Loucy (cell line): ENCODE data around the gene TEX261.

Experiments
- H2AFZ ChIP-seq: fragments of 200-600 bp; sonication (generic); 2 replicates; pipeline ENCODE4 v1.6.0; 2016; ENCODE audit warnings: antibody characterized with exemption, mild to moderate bottlenecking, low read length, moderate library complexity
- H3F3A ChIP-seq: fragments of 200-600 bp; 2 replicates; pipeline ENCODE4 v1.6.0; 2016; ENCODE audit warnings: antibody characterized with exemption, low read depth, mild to moderate bottlenecking
- H3K27me3 ChIP-seq: fragments of 200-600 bp; sonication (generic); 2 replicates; pipeline ENCODE4 v1.6.1; 2014; ENCODE audit warnings: low read length, mild to moderate bottlenecking; ENCODE audit not compliant: insufficient read depth, poor library complexity, severe bottlenecking
- H3K36me3 ChIP-seq: fragments of 200-600 bp; sonication (generic); 2 replicates; pipeline ENCODE4 v1.6.1; 2016; ENCODE audit warnings: low read length; ENCODE audit not compliant: insufficient read depth
- H3K4me1 ChIP-seq: fragments of 200-600 bp; sonication (generic); 2 replicates; pipeline ENCODE4 v1.5.1; 2014; ENCODE audit warnings: low read length, mild to moderate bottlenecking; ENCODE audit not compliant: insufficient read depth, poor library complexity, severe bottlenecking
- H3K4me2 ChIP-seq: fragments of 200-600 bp; sonication (generic); 2 replicates; pipeline ENCODE4 v1.6.0; 2014; ENCODE audit warnings: antibody characterized with exemption, low read length, low read depth, mild to moderate bottlenecking; ENCODE audit not compliant: poor library complexity, severe bottlenecking
- H3K4me3 ChIP-seq: fragments of 200-600 bp; sonication (generic); 2 replicates; pipeline ENCODE4 v1.5.1; 2014; ENCODE audit warnings: low read length, mild to moderate bottlenecking, mixed read lengths; ENCODE audit not compliant: poor library complexity, severe bottlenecking
- H3K79me2 ChIP-seq: fragments of 200-600 bp; sonication (generic); 2 replicates; pipeline ENCODE4 v1.6.1; 2014; ENCODE audit warnings: low read length; ENCODE audit not compliant: insufficient read depth
- H3K9ac ChIP-seq: fragments of 200-600 bp; sonication (generic); 2 replicates; pipeline ENCODE4 v1.6.0; 2014; ENCODE audit warnings: mild to moderate bottlenecking, low read depth, low read length, moderate library complexity; ENCODE audit not compliant: poor library complexity, severe bottlenecking
- H3K9me2 ChIP-seq: fragments of 200-600 bp; sonication (generic); replicated peaks from 2 replicates; pipeline ENCODE4 v1.6.1; 2016; ENCODE audit warnings: low read depth, low read length, mixed read lengths
- H3K9me3 ChIP-seq: fragments of 200-600 bp; sonication (generic); 2 replicates; pipeline ENCODE4 v1.6.1; 2014; ENCODE audit warnings: mild to moderate bottlenecking, antibody characterized with exemption, low read length, low read depth; ENCODE audit not compliant: insufficient read depth
- H4K20me1 ChIP-seq: fragments of 200-600 bp; sonication (generic); 2 replicates; pipeline ENCODE4 v1.6.0; 2014; ENCODE audit warnings: antibody characterized with exemption, low read length, mild to moderate bottlenecking; ENCODE audit not compliant: insufficient read depth, poor library complexity, severe bottlenecking
- CTCF ChIP-seq: fragments of 200-600 bp; sonication (generic); conservative IDR thresholded peaks from 2 replicates; pipeline ENCODE4 v1.5.1; 2014; ENCODE audit warnings: mild to moderate bottlenecking, antibody characterized with exemption, low read length
- EZH2phosphoT487 ChIP-seq: fragments of 200-600 bp; IDR thresholded peaks from 2 replicates; pipeline ENCODE4 v1.6.1; 2018; ENCODE audit warnings: antibody characterized with exemption, mild to moderate bottlenecking, moderate library complexity, borderline replicate concordance

TEX261 gene

GRCh38 chr2:70946832-70947442 lies 47.7 kb downstream of the TEX261 start:
- H4K20me1 ChIP-seq: no peaks in the 10 kb centered on the region
- H3K9me2 ChIP-seq: no peaks in the 10 kb centered on the region
- no peaks in the 10 kb centered on the region for H3K27me3 ChIP-seq
- TF ChIP-seq CTCF (peak; percentile 96), EZH2phosphoT487 (no peak)
- peak overlapping the region; percentile 68 for H3K9ac ChIP-seq
- no peaks in the 10 kb centered on the region for H3F3A ChIP-seq
- H2AFZ ChIP-seq: peak overlapping the region; percentile 85
- peaks cover 22% of the 10 kb centered on the region for H3K4me1 ChIP-seq
- peak overlapping the region; percentile 91 for H3K4me2 ChIP-seq
- peak overlapping the region; percentile 73 for H3K4me3 ChIP-seq
- no peaks in the 10 kb centered on the region for H3K9me3 ChIP-seq
- no peaks in the 10 kb centered on the region for H3K36me3 ChIP-seq
- H3K79me2 ChIP-seq: no peaks in the 10 kb centered on the region

GRCh38 chr2:70944111-70944690 lies 50.5 kb downstream of the TEX261 start:
- H3K36me3 ChIP-seq: no peaks in the 10 kb centered on the region
- no peaks in the 10 kb centered on the region for H3F3A ChIP-seq
- H3K27me3 ChIP-seq: no peaks in the 10 kb centered on the region
- TF ChIP-seq CTCF (no peak), EZH2phosphoT487 (no peak)
- no peak overlapping the region for H3K4me2 ChIP-seq
- H3K4me1 ChIP-seq: peaks cover 22% of the 10 kb centered on the region
- H3K9me2 ChIP-seq: no peaks in the 10 kb centered on the region
- no peaks in the 10 kb centered on the region for H3K79me2 ChIP-seq
- no peak overlapping the region for H2AFZ ChIP-seq
- no peak overlapping the region for H3K4me3 ChIP-seq
- H3K9ac ChIP-seq: no peak overlapping the region
- no peaks in the 10 kb centered on the region for H3K9me3 ChIP-seq
- no peaks in the 10 kb centered on the region for H4K20me1 ChIP-seq

- H3K9me2 ChIP-seq: no peaks in the 10 kb centered on the region
- H3K36me3 ChIP-seq: no peaks in the 10 kb centered on the region
- H3K9me3 ChIP-seq: no peaks in the 10 kb centered on the region
- H3K9ac ChIP-seq: no peak overlapping the region
- H3K27me3 ChIP-seq: no peaks in the 10 kb centered on the region
- H3F3A ChIP-seq: no peaks in the 10 kb centered on the region
- H3K4me3 ChIP-seq: no peak overlapping the region
- H2AFZ ChIP-seq: no peak overlapping the region
- no peaks in the 10 kb centered on the region for H4K20me1 ChIP-seq
- H3K79me2 ChIP-seq: no peaks in the 10 kb centered on the region
- no peak overlapping the region for H3K4me2 ChIP-seq
- TF ChIP-seq EZH2phosphoT487: no peak
- TF ChIP-seq CTCF: no peak
- peaks cover 22% of the 10 kb centered on the region for H3K4me1 ChIP-seq
Observed at GRCh38 chr2:70943205-70943871, 51.3 kb downstream of the TEX261 start.
